ENCODE results near the gene KCNK18. TPM values are rescaled to one million over a fixed set of nuclear protein-coding genes. Genes with fewer than 3 reads are reported as not detected.

The KCNK18 gene
- total RNA-seq, 1 experiment from 2014 or later: not detected

GRCh38 chr10:117152668-117153067 lies 44.6 kb upstream of the KCNK18 start:
- Histone ChIP-seq H3K27me3 (ENCODE audit: insufficient read depth, low read length) (peaks cover 70% of the 10 kb centered on the region), H3K9me3 (ENCODE audit: control insufficient read depth, low read depth, low read length) (no peaks in the 10 kb centered on the region)

More at GRCh38 chr10:117152668-117153067, 44.6 kb upstream of the KCNK18 start:
- no peak overlapping the region for H2BK12ac ChIP-seq (ENCODE audit: insufficient read length, low read depth, low read length)
- H2BK15ac ChIP-seq (ENCODE audit: low read depth, low read length): no peak overlapping the region
- no peak overlapping the region for H3K4me3 Mint-ChIP-seq
- no peak overlapping the region for H3K56ac ChIP-seq (ENCODE audit: insufficient read length, low read depth, low read length)
- no peak overlapping the region for H2BK20ac ChIP-seq (ENCODE audit: low read depth, low read length, poor library complexity, severe bottlenecking)
- no peaks in the 10 kb centered on the region for H4K20me1 ChIP-seq (ENCODE audit: control insufficient read depth, insufficient read depth, insufficient read length)
- no peak overlapping the region for H4K8ac ChIP-seq (replicated peaks; ENCODE audit: insufficient read length, low read depth, low read length)
- no CpG with 5 or more reads among the region's 3 CpGs for WGBS (ENCODE audit: extremely low coverage, insufficient read length, low lambda C conversion rate)
- no peak overlapping the region for H3K4ac ChIP-seq (ENCODE audit: low read depth, low read length)
- H3K23ac ChIP-seq (ENCODE audit: insufficient read length, low read depth, low read length): no peak overlapping the region
- TF ChIP-seq CTCF (conservative IDR thresholded peaks at IDR 0.05): no peak
- H3K79me2 ChIP-seq (ENCODE audit: insufficient read depth, low read length): no peaks in the 10 kb centered on the region
- no peak overlapping the region for H2AFZ ChIP-seq (ENCODE audit: low read length)
- no peaks in the 10 kb centered on the region; a peak in 1 of 5 replicates for H3K9me3 Mint-ChIP-seq
- H2AK5ac ChIP-seq (ENCODE audit: insufficient read length, low read length): no peak overlapping the region
- H2BK120ac ChIP-seq (ENCODE audit: low read depth, low read length, poor library complexity, severe bottlenecking): no peak overlapping the region
- peaks cover 100% of the 10 kb centered on the region for H3K27me3 Mint-ChIP-seq (ENCODE audit: low read depth)
- H3K4me1 ChIP-seq (ENCODE audit: insufficient read depth, low read length): no peaks in the 10 kb centered on the region
- no peaks in the 10 kb centered on the region for H3K4me1 Mint-ChIP-seq
- H3T11ph ChIP-seq (ENCODE audit: low read length): no peak overlapping the region
- H4K5ac ChIP-seq (ENCODE audit: insufficient read length, low read depth, low read length): no peak overlapping the region
- no peak overlapping the region for H3K27ac ChIP-seq (ENCODE audit: insufficient read length, low read depth, low read length)
- no peak overlapping the region for H3K9ac ChIP-seq (ENCODE audit: extremely low read depth, insufficient read length, low read length)
- H3K4me2 ChIP-seq (ENCODE audit: insufficient read depth, insufficient read length, low read length): no peak overlapping the region
- H3K27ac Mint-ChIP-seq: no peak overlapping the region; a peak in 1 of 7 replicates
- no peak overlapping the region for H3K14ac ChIP-seq (ENCODE audit: insufficient read depth, low read length)
- no peak overlapping the region for H3K18ac ChIP-seq (ENCODE audit: insufficient read length, low read depth, low read length)
- H3K36me3 Mint-ChIP-seq (ENCODE audit: insufficient read depth in 1 of 3, low read depth in 3 of 3): no peaks in the 10 kb centered on the region; a peak in 1 of 7 replicates
- no peaks in the 10 kb centered on the region for H3K79me1 ChIP-seq (ENCODE audit: insufficient read depth, low read depth, low read length, poor library complexity, severe bottlenecking)
- H4K91ac ChIP-seq (ENCODE audit: insufficient read length, low read depth, low read length): no peak overlapping the region
- no peaks in the 10 kb centered on the region for H3K23me2 ChIP-seq (ENCODE audit: insufficient read length, low read depth, low read length, poor library complexity, severe bottlenecking)
- no peak overlapping the region for H2BK5ac ChIP-seq (ENCODE audit: insufficient read length, low read length)
- no peak for DNase-seq

All from H9 (cell line).